NCI-H1417 treated with DMSO at 0.1 percent for 48 hours (cell line): ENCODE measurements around the gene HOXB7.

Source experiments
- DNase-seq: peaks from one replicate; lab custom pipeline; 2025; lab: John Stamatoyannopoulos, UW

HOXB7 gene

DNA sequence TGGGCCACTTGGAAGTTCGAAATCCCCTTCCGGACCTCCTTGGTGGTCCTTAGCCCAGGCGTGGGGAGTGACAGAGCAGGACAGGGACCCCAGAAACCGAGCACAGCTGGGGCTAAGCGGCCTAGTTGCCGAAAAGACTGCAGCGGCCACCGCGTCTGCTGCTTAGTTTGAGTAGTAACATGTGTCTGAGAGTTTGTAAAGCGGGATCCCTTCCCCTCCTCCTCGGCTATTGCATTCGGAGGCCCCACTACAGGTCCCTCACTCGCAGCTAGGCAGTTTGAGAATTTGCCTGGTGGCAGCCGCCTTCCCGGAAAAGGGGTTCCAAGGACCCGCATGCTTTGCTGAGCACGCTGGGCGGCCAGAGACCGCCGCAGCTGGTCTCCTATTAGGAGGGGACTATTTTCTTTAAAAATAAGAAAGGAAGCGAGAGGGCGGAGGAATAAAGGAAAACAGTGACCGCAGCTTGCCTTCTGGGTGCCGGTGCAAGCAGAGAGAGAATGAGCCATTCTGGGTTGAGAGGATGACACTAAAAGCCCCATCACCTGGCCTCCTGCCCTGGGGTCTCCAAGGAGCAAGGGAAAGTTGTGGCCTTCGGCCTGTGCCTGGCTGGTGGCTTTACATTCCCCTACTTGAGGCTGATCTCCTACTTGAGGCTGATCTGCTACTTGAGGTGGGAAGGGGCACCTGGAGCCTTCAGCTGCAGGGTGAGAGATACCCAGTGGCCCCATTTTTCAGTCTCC lies 16.1 kb downstream of the HOXB7 start:
- DNase-seq, result no peak

DNA sequence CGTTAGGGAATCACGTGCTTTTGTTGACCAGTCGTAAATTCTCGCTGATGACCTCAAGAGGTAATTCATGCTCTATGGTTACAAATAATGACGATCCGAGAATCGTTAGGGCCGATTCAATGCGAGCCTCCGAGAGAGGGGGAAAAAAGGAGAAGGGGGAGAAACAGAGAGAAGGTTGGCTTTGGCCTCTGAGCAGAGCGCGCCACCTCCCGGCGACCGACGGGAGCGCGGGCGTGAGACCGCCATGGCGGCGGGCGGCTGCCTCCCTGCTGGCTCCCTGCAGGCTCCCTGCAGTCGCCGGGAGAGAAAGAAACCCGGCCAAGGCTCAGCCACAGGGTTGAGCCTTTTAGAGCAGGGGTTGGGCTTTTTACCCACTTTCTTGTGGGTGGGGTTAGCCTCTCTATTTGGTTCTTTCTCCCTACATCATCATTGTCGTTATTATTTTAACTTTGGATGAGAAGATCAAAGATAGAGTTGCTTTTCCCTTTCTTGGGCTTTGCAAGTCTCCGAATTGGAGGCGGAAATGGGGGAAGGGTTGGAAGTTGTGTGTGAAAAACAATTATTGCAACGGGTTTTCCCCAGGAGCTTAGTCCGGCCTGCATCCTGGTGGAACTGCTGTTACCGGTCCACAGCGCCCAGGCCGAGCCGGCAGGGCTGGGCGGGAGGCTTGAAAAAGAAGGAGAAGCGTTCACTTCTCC lies 16.8 kb downstream of the HOXB7 start:
- peak; percentile 83 for DNase-seq

DNA sequence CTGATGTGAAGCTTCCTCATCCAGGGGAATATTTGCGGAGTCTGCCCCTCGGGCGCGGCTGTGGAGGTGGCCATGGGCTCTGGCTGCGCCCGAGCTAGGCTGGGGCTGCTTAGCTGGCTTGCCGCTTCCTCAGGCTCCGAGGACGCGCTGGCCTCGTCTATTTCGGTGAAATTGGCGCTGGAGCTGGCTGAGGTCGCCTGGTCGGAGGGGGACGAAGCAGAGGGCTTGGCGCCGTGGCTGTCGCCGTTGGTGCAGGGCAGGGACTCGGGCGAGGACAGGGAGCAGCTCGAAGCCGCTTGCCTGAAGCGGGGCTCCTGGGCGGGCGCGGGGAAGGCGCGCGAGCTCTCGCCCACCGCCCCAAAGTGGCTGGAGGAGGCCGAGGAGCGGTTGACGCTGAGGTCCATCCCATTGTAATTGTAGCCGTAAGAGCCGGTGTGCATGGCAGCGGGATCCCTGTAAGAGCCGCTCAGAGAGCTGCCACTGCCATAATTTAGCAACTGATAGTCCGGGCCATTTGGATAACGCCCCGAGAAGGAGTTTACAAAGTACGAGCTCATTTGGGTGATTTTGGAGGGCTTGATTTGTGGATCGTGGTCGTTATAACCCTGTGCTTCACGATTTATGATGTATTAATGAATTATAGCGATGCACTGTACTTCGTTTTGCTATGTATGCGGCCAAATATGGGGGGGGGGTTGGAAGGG lies 17.5 kb downstream of the HOXB7 start, which contains the start of gene HOXB5:
HOXB5 (minus strand) TSS at position 654 of the 704 bp plus-strand sequence; CDS start at position 557, 97 bp downstream.
- DNase-seq, result no peak

DNA sequence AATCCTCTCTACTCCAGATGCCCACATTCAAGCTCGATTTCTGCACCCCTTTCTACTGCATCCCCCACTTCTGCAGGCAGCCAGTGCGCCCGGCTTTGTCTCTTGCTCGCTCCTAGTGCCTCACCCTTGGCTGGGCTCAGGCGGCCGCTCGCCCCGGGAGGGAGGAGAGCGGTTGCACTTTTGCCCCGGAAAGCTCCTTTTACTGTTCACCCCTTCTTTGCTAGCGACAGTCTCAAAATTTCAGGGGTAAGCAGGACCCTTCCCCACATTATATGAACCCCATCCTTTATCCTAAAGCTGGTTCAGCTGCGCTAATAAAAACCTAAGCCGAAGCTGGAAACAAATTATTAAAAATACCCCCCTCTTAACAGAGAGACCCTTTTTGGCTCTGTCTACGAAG lies 18.2 kb downstream of the HOXB7 start:
- DNase-seq, result no peak

DNA sequence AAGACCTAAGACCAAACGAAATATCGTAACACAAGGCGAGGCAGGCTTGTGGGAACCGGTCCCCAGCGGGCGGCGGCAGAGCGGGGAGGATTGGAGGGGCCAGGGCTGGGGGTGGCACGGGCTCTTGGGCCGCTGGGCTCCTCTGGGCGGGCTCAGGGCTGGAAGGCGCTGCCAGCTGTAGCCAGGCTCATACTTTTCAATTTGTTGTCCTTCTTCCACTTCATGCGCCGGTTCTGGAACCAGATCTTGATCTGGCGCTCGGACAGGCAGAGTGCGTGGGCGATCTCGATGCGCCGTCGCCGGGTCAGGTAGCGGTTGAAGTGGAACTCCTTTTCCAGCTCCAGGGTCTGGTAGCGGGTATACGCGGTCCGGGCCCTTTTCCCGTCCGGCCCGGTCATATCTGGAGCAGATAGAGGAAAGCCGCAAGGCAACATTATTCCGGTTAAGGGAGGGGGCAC lies 18.7 kb downstream of the HOXB7 start:
- DNase-seq, result no peak

DNA sequence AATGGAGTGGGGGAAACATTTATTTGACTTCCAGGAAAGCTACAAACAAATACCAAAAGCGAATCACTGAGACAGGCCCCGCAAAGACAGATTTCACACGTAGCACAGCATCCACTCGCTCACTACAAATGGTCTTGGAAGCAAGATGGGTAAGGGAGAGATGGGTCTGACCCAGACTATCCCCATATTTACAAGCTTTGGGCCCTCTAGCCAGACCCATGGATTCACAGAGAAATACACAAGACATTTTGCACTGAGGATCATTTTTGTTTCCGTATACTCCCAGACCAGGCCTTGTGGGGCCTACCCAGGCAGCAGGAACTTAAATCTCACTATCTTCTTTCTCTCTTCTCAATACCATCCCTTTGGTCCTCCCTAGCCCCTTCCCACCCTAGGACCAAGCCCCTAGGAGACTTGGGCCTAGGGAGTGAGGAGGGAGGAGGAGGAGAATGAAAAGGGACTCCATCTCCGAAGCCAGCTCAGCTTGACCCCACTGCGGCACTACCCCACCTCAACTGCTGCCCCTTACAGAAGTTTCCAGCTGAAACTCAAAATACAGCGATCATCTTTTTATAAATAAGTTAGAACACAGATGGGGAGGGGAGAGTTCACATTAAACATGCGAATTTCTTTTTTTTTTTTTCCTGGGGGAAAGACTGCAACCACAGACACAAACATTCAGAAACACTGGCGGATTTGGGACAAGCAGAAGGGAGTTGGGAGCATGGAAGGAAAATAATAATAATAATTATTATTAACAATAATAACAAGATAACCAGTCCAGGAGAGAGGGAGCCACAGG lies 19.4 kb downstream of the HOXB7 start:
- DNase-seq, result no peak

DNA sequence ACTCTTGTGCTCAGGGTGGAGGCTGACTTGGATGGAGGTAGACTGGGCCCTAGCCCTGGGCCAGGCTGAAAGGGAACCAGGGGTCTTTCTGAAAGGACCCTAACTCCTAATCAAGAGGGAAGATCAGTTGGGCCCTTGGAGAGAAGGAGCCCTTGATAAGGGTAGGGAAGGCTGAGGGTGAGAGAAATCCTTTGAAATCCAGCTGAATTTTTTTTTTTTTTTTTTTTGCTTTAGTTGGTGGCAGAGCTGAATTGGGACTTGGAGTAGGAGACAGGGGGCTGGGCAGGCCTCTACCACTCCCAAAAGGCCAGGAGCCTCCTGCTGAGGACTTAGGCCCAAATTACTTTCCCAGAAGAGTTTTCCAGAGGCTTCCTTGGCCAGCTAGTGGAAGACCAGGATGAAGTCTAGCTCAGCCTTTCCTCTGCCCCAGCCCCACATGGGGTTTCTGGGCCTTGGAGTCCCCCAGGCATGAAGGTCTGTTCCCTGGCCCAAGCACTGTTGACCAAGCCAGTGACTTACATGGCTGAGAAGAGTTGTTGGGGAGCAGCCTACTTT lies 20.1 kb downstream of the HOXB7 start:
- no peak for DNase-seq

DNA sequence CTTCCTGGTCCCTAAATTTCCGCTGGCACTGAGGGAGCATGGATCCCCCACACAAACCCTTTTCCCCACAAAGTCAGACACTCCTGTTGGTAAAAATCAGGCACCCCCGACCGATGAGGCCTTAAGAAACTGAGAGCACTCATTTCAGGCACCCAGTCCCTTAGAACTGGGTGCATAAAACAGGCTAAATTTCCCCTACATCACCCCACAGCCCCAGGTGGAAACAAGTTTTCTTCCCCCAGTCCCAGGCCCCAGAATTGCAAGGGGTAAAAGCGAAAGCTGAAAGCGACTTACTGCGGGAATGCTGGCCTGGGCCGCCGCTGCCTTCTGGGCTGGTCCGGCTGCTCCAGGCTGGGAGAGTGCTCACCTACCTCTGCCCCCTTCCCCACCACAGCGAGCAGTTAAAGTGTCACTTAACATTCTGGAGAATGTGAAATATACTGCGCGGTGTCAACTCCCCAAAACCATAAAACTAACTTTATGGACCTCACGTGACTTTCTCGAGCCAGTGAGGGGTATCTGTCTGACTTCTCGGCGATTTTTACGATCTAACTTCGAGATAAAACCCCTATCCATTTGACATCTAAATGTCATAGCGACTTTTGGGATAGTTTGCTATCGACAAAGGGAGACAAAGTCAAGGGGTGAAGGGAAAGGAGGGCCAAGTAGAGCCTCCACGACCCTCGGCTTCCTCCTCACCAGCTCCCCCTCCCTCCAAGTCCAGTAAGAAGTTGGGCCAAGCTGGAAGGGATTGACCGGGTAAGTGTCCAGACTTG lies 20.8 kb downstream of the HOXB7 start, which contains the start of gene HOXB3:
HOXB3 (minus strand) TSS at position 411 of the 776 bp plus-strand sequence. CDS start 37,767 bp downstream, outside the sequence.
- no peak for DNase-seq

DNA sequence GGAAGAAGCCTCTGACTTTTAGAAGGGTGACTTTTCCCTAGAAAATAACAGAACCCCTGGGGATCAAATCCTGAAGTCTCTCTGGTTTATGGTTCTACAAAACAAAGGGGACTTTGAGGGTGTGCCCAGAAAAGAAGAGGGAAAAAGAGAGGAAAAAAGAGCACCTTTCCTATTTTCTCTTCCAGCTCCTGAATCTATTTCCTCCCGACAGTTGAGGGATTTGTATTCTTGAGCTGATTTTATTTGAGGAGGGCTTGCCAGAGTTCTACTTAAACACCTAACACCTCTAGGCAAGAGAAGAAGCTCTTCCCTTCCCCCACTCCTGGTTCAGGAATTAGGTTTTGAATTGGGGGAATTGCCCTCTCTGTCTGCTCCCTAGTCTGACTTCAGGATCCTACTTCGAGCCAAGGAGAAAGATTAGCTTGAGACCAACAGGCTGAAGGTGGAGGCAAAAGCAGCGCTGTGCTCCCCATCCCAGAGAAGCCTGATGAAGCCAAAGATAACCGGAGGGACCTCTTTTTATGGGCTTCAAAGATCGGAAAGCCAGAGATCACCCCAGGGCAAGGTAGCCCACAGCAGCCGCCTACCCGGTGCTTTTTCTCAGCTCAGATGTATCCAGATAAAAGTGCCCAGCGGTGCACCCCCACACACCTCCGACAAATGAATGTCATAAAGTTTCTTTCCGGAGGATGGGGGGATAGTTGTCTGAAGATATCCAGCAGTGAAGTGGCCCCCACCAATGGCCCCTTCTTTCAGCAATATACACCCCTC lies 21.6 kb downstream of the HOXB7 start:
- no peak for DNase-seq

DNA sequence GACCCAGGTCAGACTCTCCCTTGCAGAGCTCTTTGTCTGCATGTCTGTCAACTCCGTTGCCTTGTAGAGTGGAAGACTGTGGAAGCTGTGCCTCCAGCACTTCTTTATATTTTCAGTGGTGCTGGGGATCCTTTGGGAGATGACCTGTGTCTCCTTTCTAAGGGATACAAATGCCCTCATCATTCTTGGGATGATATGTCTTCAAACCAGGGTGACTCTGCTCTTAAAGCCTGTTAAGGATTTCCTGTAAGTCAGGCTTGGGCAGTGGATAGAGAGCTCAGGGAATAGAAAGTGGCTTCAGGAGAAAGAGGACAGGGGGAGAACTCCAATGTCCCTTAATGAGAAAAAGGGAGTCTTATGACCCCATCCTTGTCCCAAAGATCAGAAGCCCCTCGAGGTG lies 22.3 kb downstream of the HOXB7 start:
- no peak for DNase-seq

DNA sequence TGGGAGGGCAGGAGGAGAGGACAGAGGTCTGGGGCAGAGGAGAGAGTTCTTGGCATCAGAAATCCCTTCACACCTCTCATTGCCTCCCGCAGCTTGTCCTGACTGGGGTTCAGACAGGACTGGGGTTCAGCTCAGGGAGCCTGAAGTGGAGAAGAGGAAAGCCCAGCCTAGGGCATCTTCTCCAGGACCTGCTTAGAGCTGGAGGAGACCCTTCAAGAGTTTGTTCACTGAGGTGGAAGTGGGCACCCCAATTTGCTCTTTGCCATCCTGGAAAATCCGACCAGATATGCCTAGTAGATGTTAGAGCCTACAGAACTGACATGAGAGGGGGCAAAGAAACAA lies 22.8 kb downstream of the HOXB7 start:
- DNase-seq, result no peak

DNA sequence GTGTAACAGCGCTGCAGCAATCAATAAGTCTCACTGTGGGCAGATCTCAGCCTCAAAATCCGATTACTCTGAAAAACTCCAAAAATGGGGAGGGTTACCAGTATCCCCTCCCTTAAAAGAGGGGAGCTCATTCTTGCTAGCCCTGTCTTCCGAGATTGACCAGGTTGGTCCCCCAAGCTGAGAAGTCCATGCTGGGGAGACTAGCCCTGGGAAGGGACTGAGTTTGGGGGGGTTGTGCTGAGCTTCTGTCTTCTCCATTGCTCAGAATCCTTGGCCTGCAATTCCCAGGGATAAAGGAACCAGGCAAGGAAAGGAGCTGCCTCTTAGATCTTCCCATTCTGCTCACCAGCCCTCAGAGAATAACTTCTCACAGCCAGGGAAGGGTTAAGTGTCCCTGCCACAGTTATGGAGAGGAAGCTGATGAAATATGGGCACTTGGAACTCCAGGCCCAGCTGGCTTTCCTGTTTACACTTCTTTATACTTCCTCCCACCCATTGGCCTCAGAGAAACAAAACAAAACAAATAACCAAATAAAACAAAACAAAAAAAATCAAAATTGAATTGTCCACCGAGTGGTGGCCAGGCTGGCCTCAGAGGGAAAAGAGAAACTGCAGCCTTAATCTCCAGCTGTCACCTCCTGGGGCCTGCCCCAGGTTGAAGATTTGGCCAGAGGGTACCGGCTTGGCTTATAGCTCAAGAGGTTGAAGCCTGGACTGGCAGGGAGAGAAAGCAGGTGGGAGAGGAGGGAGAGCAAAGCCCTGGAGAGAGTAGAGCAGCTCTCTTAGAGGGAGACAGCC lies 23.3 kb downstream of the HOXB7 start:
- no peak for DNase-seq

DNA sequence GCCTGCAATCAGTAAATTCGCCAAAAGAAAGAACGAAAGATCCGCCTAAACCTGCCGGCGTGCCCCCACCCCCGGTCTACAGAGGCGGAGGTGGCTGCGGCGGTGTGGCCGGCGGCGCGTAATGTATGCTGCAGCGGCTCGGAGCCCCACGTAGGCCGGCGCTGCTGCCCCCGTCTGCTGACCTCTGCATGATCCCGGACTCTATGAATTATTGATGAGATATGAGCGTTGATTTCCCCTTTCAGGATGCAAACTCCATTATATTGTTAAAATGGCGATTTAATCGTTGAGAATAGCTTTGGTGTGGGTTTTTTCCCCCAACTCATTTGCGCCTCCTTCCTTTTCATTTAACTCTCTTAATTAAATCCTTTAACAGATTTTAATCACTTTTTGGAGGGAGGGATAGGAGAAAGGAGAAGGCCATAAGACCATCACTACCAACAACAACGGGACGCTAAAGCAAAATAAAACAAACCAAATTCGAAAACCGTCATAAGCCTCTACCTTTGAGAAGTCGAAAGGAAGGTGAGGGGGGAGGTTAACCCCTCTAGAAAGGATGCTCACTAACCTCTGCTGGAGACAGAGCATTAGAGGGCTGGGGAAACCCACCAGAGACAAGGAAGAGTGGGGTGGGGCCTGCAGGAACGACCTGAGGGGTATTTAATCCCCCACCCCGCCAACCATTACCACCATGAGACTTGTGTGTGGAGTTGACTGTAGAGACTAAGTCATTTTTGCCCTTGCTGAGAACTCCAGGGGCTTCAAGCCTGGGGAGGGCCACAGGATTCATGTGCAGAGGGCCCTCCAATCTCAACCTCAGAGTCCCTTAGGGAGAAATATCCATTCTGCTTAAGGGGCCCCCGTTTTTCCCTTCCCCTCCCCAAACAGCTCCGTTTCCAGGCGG lies 24.2 kb downstream of the HOXB7 start:
- DNase-seq, result no peak

DNA sequence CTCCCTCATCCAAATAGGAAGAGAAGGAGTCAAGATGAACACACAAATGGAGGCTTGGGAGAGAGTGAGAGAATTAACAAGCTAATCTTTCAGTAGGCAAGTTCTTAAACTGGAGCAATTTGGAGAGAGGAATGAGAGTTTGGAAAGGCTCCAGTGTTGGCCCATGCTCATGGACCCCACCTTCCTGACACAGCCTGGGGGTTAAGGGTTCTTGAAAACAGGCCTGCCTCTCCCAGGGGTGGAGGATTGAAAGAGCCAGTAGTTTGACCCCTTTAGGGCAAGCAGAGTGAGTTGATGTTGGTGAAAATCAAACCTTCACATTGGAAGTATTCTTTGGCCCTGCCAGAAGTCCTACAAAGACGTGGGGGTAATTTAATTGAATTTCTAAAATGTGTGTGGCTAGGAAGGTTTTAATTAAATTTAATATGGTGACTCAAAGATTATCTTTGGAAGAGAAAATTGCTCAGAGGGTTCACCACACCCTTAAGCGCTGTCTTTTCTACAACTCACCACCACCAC lies 26.5 kb downstream of the HOXB7 start:
- no peak for DNase-seq

DNA sequence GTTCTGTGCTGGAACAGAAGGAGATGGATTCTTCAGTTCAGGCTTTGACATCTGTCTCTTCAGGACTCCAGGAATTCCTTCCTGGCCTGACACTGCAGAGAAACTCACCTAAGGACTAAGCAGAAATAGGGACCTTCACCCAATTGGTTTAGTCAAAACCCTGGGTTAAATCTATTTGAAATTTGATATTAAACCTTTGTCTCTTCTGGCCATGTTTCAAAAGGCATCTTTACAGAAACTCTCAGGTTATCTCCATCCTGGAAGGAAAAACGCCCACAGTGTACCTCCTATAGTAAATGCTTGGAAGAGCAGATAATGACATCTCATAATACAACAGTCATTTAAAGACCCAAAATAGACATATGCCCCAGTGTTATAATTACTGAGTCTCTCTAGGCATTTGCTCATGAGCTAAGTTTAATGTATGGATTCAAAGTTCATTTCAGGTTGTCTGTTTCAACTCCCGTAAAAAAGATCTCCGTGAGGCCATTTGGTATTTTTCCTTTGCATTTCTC lies 27.1 kb downstream of the HOXB7 start:
- no peak for DNase-seq

DNA sequence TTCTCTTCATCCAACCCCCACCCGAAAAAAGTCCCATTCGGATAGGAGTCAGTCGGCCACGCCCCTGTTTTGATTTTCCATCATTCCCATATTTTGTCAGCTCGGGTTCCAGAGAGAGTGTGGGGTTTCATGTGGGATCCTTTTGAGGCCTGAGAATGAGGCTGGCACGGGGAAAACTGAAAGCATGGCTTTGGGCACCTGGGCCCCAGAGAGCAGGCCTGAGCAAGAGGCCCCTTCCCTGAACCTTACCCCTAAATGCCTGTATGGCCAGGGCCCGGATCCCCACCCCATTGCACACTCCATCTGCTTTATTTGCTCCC lies 28.1 kb downstream of the HOXB7 start:
- DNase-seq, result no peak

DNA sequence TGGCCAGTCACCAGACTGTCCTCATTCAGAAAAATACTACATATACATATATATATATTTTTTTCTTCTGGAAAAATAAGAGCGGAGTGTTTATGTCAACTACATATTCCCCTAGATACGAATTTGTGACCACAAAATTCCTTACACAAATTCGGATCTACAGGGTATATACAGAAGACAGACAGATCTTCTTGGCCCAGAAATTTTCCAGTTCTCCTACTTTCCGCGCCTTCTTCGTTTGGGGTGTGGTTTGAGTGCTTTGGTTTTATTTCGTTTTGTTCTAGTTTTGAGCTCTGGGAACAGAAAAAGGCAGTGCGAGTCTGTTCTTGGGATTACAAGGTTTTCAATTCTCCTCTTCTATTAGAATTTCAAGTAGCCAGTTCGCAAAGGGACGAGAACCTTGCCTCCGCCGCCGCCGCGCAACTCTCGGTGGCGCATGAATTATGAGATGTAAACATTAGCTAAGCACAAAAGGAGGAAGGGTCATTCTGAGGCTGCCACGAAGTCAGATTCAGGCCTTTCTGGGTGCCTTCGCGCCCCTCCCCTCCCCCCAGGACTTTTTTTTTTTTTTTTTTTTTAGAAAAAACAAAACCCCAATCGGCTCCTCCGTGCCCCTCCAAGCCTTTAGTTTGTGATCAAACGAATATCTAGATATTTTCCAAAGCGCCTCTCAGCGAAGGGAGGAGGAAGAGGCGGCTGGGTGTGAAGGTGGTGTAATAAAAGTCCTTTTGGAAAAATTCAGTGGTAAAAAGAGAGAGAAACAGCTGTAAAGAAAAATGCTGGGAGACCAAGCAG lies 30.9 kb downstream of the HOXB7 start:
- DNase-seq, result no peak
